H9 (cell line): ENCODE measurements around the gene GPD2. TPM values are rescaled to one million over a fixed set of nuclear protein-coding genes. Genes with fewer than 3 reads are reported as not detected.

Experiments used
- DNase-seq: peaks from one replicate; pipeline ENCODE4 v3.0.0-alpha.2; 2017
- H2AFZ ChIP-seq: one replicate; pipeline ENCODE4 v1.6.1; 2013; ENCODE audit warnings: mild to moderate bottlenecking, low read length, control low read depth, moderate library complexity
- H2AK5ac ChIP-seq: 2 replicates; pipeline ENCODE4 v1.6.1; 2013; ENCODE audit warnings: low read length, control low read depth, mixed read lengths; ENCODE audit not compliant: insufficient read length
- H2BK120ac ChIP-seq: one replicate; pipeline ENCODE4 v1.6.1; 2013; ENCODE audit warnings: low read depth, mild to moderate bottlenecking, low read length, control low read depth, inconsistent platforms; ENCODE audit not compliant: poor library complexity, severe bottlenecking
- H2BK12ac ChIP-seq: 2 replicates; pipeline ENCODE4 v1.6.1; 2013; ENCODE audit warnings: low read length, control low read depth, mixed read lengths, low read depth; ENCODE audit not compliant: insufficient read length
- H2BK15ac ChIP-seq: 2 replicates; pipeline ENCODE4 v1.6.1; 2013; ENCODE audit warnings: low read depth, low read length, control low read depth
- H2BK20ac ChIP-seq: one replicate; pipeline ENCODE4 v1.6.1; 2013; ENCODE audit warnings: low read depth, mild to moderate bottlenecking, low read length, control low read depth, inconsistent platforms; ENCODE audit not compliant: poor library complexity, severe bottlenecking
- H2BK5ac ChIP-seq: 2 replicates; pipeline ENCODE4 v1.6.1; 2013; ENCODE audit warnings: low read length, control low read depth, mixed read lengths; ENCODE audit not compliant: insufficient read length
- H3K14ac ChIP-seq: 2 replicates; pipeline ENCODE4 v1.6.1; 2013; ENCODE audit warnings: low read length, control low read depth; ENCODE audit not compliant: insufficient read depth
- H3K18ac ChIP-seq: 2 replicates; pipeline ENCODE4 v1.6.1; 2013; ENCODE audit warnings: low read depth, mild to moderate bottlenecking, mixed read lengths, low read length, control low read depth; ENCODE audit not compliant: insufficient read length
- H3K23ac ChIP-seq: 2 replicates; pipeline ENCODE4 v1.6.1; 2013; ENCODE audit warnings: low read length, control low read depth, mixed read lengths, low read depth; ENCODE audit not compliant: insufficient read length
- H3K23me2 ChIP-seq: 2 replicates; pipeline ENCODE4 v1.6.1; 2013; ENCODE audit warnings: low read depth, mild to moderate bottlenecking, mixed read lengths, low read length, control low read depth; ENCODE audit not compliant: insufficient read length, poor library complexity, severe bottlenecking
- H3K27ac ChIP-seq: 2 replicates; pipeline ENCODE4 v1.5.1; 2013; ENCODE audit warnings: low read length, control low read depth, mixed read lengths, low read depth; ENCODE audit not compliant: insufficient read length
- H3K27me3 ChIP-seq: 2 replicates; pipeline ENCODE4 v1.6.1; 2013; ENCODE audit warnings: low read length, control low read depth, inconsistent platforms; ENCODE audit not compliant: insufficient read depth
- H3K4ac ChIP-seq: 2 replicates; pipeline ENCODE4 v1.6.1; 2013; ENCODE audit warnings: low read depth, mild to moderate bottlenecking, control low read depth, inconsistent platforms, low read length, moderate library complexity
- H3K4me1 ChIP-seq: 2 replicates; pipeline ENCODE4 v1.6.1; 2013; ENCODE audit warnings: low read length, control low read depth, inconsistent platforms; ENCODE audit not compliant: insufficient read depth
- H3K4me2 ChIP-seq: 2 replicates; pipeline ENCODE4 v1.6.1; 2013; ENCODE audit warnings: low read length, control low read depth, mixed read lengths; ENCODE audit not compliant: insufficient read length, insufficient read depth
- H3K56ac ChIP-seq: 2 replicates; pipeline ENCODE4 v1.6.1; 2013; ENCODE audit warnings: low read depth, mild to moderate bottlenecking, mixed read lengths, low read length, control low read depth; ENCODE audit not compliant: insufficient read length
- H3K79me1 ChIP-seq: 2 replicates; pipeline ENCODE4 v1.6.1; 2013; ENCODE audit warnings: low read depth, mild to moderate bottlenecking, moderate library complexity, low read length, control low read depth, inconsistent platforms; ENCODE audit not compliant: insufficient read depth, poor library complexity, severe bottlenecking
- H3K79me2 ChIP-seq: 2 replicates; pipeline ENCODE4 v1.6.1; 2013; ENCODE audit warnings: low read length, control low read depth, inconsistent platforms; ENCODE audit not compliant: insufficient read depth
- H3K9ac ChIP-seq: 2 replicates; pipeline ENCODE4 v1.6.1; 2013; ENCODE audit warnings: low read length, control low read depth, mixed read lengths; ENCODE audit not compliant: insufficient read length; ENCODE audit errors: extremely low read depth
- H3K9me3 ChIP-seq: one replicate; pipeline ENCODE4 v1.6.1; 2013; ENCODE audit warnings: low read depth, low read length, inconsistent platforms; ENCODE audit not compliant: control insufficient read depth
- H3T11ph ChIP-seq: one replicate; pipeline ENCODE4 v1.6.1; 2013; ENCODE audit warnings: mild to moderate bottlenecking, low read length, control low read depth, inconsistent platforms
- H4K20me1 ChIP-seq: one replicate; pipeline ENCODE4 v1.6.1; 2013; ENCODE audit not compliant: control insufficient read depth, insufficient read length, insufficient read depth
- H4K5ac ChIP-seq: 2 replicates; pipeline ENCODE4 v1.6.1; 2013; ENCODE audit warnings: low read depth, mild to moderate bottlenecking, mixed read lengths, low read length, control low read depth; ENCODE audit not compliant: insufficient read length
- H4K8ac ChIP-seq: replicated peaks from 2 replicates; pipeline ENCODE4 v1.6.1; 2013; ENCODE audit warnings: low read length, control low read depth, mixed read lengths, low read depth; ENCODE audit not compliant: insufficient read length
- H4K91ac ChIP-seq: 2 replicates; pipeline ENCODE4 v1.6.1; 2013; ENCODE audit warnings: low read depth, mild to moderate bottlenecking, moderate library complexity, mixed read lengths, low read length, control low read depth; ENCODE audit not compliant: insufficient read length
- H3K27ac Mint-ChIP-seq, 3 experiments: 2 replicates in 2 of 3; 3 replicates in 1 of 3; pipeline ENCODE4 v1.8.0; 2020 to 2021; ENCODE audit warnings: mixed read lengths in 3 of 3, mild to moderate bottlenecking in 1 of 3, moderate library complexity in 1 of 3
- H3K27me3 Mint-ChIP-seq: 2 replicates; pipeline ENCODE4 v1.8.0; 2021; ENCODE audit warnings: low read depth, mild to moderate bottlenecking, moderate library complexity, mixed read lengths
- H3K36me3 Mint-ChIP-seq, 3 experiments: 2 replicates in 2 of 3; 3 replicates in 1 of 3; pipeline ENCODE4 v1.8.0; 2020 to 2021; ENCODE audit warnings: low read depth in 3 of 3, mixed read lengths in 3 of 3; ENCODE audit not compliant: insufficient read depth in 1 of 3
- H3K4me1 Mint-ChIP-seq, 2 experiments: 2 replicates each; pipeline ENCODE4 v1.8.0; 2020; ENCODE audit warnings: mixed read lengths in 2 of 2
- H3K4me3 Mint-ChIP-seq, 2 experiments: 2 replicates in 1 of 2; 3 replicates in 1 of 2; pipeline ENCODE4 v1.8.0; 2020 to 2021; ENCODE audit warnings: mild to moderate bottlenecking in 2 of 2, mixed read lengths in 2 of 2, moderate library complexity in 1 of 2
- H3K9me3 Mint-ChIP-seq, 2 experiments: 2 replicates in 1 of 2; 3 replicates in 1 of 2; pipeline ENCODE4 v1.8.0; 2020; ENCODE audit warnings: mild to moderate bottlenecking in 2 of 2, mixed read lengths in 2 of 2, moderate library complexity in 1 of 2
- CTCF ChIP-seq: fragments of 200-600 bp; sonication (generic); conservative IDR thresholded peaks from 3 replicates; pipeline ENCODE4 v1.8.0; 2021; ENCODE audit warnings: antibody characterized with exemption, mild to moderate bottlenecking
- WGBS: extraction: QIAGEN DNeasy Blood & Tissue Kit; methylation state at CpG from one replicate; pipeline ENCODE4 v1.1.7; 2013; ENCODE audit warnings: missing lambda C conversion rate, low lambda C conversion rate, mixed read lengths; ENCODE audit not compliant: insufficient read length; ENCODE audit errors: extremely low coverage; 5-methylcytosine and 5-hydroxymethylcytosine counted together
- total RNA-seq: library from RNA; stranded (reverse); gene quantifications from 2 replicates; pipeline ENCODE4 v1.2.1, GENCODE V29; 2021

The GPD2 gene
- total RNA-seq, 1 experiment from 2014 or later = 46.0 TPM

- Histone ChIP-seq H4K5ac (no peak overlapping the region), H3K9me3 (no peaks in the 10 kb centered on the region), H3K79me2 (no peaks in the 10 kb centered on the region), H3K4me2 (no peak overlapping the region), H3K23me2 (no peaks in the 10 kb centered on the region), H3T11ph (no peak overlapping the region), H2BK120ac (no peak overlapping the region), H3K79me1 (no peaks in the 10 kb centered on the region), H3K4me1 (no peaks in the 10 kb centered on the region), H2AK5ac (no peak overlapping the region), H3K4ac (no peak overlapping the region), H2BK15ac (no peak overlapping the region), H2BK12ac (no peak overlapping the region), H4K8ac (no peak overlapping the region), H3K14ac (no peak overlapping the region), H3K27ac (no peak overlapping the region), H4K91ac (no peak overlapping the region), H4K20me1 (no peaks in the 10 kb centered on the region), H3K23ac (no peak overlapping the region), H3K9ac (no peak overlapping the region), H3K27me3 (no peaks in the 10 kb centered on the region), H3K18ac (no peak overlapping the region), H2BK5ac (no peak overlapping the region), H3K56ac (no peak overlapping the region), H2BK20ac (no peak overlapping the region), H2AFZ (no peak overlapping the region)
- no peak overlapping the region for H3K27ac Mint-ChIP-seq
- no CpG with 5 or more reads among the region's 2 CpGs for WGBS
- no peak for DNase-seq
- no peak overlapping the region for H3K4me3 Mint-ChIP-seq
- no peaks in the 10 kb centered on the region for H3K36me3 Mint-ChIP-seq
- no peaks in the 10 kb centered on the region for H3K27me3 Mint-ChIP-seq
- TF ChIP-seq CTCF = no peak
- H3K9me3 Mint-ChIP-seq = no peaks in the 10 kb centered on the region
- H3K4me1 Mint-ChIP-seq = peaks cover 7 to 21% of the 10 kb centered on the region in 2 experiments
These were observed 50.4 kb downstream of the GPD2 start for GRCh38 chr2:156486614-156487013.
